ENCODE measurements around the gene PRKN.

PRKN gene

DNA sequence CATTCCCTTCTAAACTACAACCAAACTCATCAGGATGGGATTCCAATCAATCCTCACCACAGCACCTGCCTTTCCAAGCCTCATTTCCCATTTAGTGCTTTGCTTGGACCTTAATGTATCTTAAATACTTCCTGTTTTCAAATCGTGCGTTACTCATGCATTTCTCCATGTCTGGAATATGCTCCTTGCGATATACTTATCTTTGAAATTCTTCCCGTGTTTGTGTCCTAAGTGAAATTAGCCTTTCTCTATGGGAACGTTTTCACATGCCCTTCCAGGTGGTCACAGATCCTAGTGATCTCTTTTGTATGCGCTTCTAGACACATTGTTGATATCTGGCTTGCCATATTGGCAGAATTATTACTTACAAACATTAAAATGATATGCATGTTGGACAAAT lies 833.1 kb downstream of the PRKN start:
- H3K27me3 ChIP-seq (ENCODE audit: insufficient read depth, poor library complexity, severe bottlenecking): no peaks in the 10 kb centered on the region
- no peak overlapping the region for H3K4me3 ChIP-seq (replicated peaks; ENCODE audit: insufficient read depth, low read length)
- no peak for DNase-seq (ENCODE audit: low read depth in 1 of 2, low spot score in 1 of 2)
- H3K27ac ChIP-seq (replicated peaks): no peak overlapping the region
- TF ChIP-seq GABPA (IDR thresholded peaks at IDR 0.05; ENCODE audit: low read depth) (no peak), SPI1 (IDR thresholded peaks at IDR 0.05; ENCODE audit: borderline replicate concordance, low read depth) (no peak), POLR2AphosphoS5 (IDR thresholded peaks at IDR 0.05; ENCODE audit: low read depth) (no peak)
- TF ChIP-seq, protein P1, sequence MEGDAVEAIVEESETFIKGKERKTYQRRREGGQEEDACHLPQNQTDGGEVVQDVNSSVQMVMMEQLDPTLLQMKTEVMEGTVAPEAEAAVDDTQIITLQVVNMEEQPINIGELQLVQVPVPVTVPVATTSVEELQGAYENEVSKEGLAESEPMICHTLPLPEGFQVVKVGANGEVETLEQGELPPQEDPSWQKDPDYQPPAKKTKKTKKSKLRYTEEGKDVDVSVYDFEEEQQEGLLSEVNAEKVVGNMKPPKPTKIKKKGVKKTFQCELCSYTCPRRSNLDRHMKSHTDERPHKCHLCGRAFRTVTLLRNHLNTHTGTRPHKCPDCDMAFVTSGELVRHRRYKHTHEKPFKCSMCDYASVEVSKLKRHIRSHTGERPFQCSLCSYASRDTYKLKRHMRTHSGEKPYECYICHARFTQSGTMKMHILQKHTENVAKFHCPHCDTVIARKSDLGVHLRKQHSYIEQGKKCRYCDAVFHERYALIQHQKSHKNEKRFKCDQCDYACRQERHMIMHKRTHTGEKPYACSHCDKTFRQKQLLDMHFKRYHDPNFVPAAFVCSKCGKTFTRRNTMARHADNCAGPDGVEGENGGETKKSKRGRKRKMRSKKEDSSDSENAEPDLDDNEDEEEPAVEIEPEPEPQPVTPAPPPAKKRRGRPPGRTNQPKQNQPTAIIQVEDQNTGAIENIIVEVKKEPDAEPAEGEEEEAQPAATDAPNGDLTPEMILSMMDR (IDR thresholded peaks at IDR 0.05; ENCODE audit: insufficient read depth, low read length): no peak
- TF ChIP-seq, protein P2, sequence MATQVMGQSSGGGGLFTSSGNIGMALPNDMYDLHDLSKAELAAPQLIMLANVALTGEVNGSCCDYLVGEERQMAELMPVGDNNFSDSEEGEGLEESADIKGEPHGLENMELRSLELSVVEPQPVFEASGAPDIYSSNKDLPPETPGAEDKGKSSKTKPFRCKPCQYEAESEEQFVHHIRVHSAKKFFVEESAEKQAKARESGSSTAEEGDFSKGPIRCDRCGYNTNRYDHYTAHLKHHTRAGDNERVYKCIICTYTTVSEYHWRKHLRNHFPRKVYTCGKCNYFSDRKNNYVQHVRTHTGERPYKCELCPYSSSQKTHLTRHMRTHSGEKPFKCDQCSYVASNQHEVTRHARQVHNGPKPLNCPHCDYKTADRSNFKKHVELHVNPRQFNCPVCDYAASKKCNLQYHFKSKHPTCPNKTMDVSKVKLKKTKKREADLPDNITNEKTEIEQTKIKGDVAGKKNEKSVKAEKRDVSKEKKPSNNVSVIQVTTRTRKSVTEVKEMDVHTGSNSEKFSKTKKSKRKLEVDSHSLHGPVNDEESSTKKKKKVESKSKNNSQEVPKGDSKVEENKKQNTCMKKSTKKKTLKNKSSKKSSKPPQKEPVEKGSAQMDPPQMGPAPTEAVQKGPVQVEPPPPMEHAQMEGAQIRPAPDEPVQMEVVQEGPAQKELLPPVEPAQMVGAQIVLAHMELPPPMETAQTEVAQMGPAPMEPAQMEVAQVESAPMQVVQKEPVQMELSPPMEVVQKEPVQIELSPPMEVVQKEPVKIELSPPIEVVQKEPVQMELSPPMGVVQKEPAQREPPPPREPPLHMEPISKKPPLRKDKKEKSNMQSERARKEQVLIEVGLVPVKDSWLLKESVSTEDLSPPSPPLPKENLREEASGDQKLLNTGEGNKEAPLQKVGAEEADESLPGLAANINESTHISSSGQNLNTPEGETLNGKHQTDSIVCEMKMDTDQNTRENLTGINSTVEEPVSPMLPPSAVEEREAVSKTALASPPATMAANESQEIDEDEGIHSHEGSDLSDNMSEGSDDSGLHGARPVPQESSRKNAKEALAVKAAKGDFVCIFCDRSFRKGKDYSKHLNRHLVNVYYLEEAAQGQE (IDR thresholded peaks at IDR 0.05; ENCODE audit: insufficient replicate concordance, low read depth): no peak

DNA sequence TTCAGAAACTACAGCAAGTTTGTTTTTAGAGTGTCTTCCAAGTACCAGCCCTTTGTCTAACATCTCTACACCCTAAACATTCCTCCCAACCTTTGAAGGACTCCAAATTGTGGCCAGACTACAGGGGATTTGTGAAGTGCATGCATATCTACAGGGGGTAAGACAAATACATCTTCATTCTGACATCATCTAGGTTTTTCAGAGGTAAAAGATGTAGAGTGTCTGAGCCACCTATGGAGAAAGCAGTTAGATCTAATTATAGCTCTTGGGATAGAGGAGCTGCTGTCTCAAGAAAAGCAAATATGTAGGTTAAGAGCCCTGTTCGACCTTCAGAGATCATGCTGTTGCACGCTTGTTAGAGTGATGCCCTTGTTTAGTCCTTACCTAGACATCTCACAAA lies 836.0 kb downstream of the PRKN start:
- no peak overlapping the region for H3K4me3 ChIP-seq (replicated peaks; ENCODE audit: insufficient read depth, low read length)
- TF ChIP-seq, protein P1 (IDR thresholded peaks at IDR 0.05; ENCODE audit: insufficient read depth, low read length): no peak
- no peak for TF ChIP-seq POLR2AphosphoS5 (IDR thresholded peaks at IDR 0.05; ENCODE audit: low read depth)
- TF ChIP-seq GABPA (IDR thresholded peaks at IDR 0.05; ENCODE audit: low read depth): no peak
- no peak for TF ChIP-seq SPI1 (IDR thresholded peaks at IDR 0.05; ENCODE audit: borderline replicate concordance, low read depth)
- H3K27ac ChIP-seq (replicated peaks): no peak overlapping the region
- no peak for DNase-seq (ENCODE audit: low read depth in 1 of 2, low spot score in 1 of 2)
- H3K27me3 ChIP-seq (ENCODE audit: insufficient read depth, poor library complexity, severe bottlenecking): no peaks in the 10 kb centered on the region

DNA sequence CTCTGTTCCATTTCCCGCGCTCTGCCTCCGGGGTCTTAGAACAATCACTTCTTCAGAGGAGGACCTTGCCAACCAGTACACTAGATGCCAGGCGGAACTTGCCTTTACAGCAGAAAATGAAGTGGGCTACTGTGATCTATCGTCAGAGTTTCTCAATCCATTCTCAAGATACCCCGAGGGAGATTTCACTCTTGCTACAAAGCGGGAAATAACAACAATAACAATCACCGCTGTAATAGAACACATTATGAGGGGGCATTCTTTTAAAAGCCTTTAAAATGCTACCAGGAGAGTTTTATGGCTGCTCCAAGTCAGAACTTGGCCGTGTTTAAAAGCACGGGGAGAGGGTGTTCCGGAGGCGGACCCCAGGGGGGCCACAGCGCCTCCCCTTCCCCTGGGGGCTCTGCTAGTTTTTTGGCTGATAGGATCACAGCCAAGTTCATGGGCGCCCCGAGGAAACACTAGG lies 836.7 kb downstream of the PRKN start:
- no peaks in the 10 kb centered on the region for H3K27me3 ChIP-seq (ENCODE audit: insufficient read depth, poor library complexity, severe bottlenecking)
- TF ChIP-seq POLR2AphosphoS5 (IDR thresholded peaks at IDR 0.05; ENCODE audit: low read depth) (no peak), GABPA (IDR thresholded peaks at IDR 0.05; ENCODE audit: low read depth) (no peak), SPI1 (IDR thresholded peaks at IDR 0.05; ENCODE audit: borderline replicate concordance, low read depth) (no peak)
- TF ChIP-seq, protein P1 (IDR thresholded peaks at IDR 0.05; ENCODE audit: insufficient read depth, low read length): no peak
- TF ChIP-seq, protein P2 (IDR thresholded peaks at IDR 0.05; ENCODE audit: insufficient replicate concordance, low read depth): no peak
- no peak overlapping the region for H3K27ac ChIP-seq (replicated peaks)
- H3K4me3 ChIP-seq (replicated peaks; ENCODE audit: insufficient read depth, low read length): no peak overlapping the region
- DNase-seq (ENCODE audit: low read depth in 1 of 2, low spot score in 1 of 2): no peak
